Limb (tissue), 2 donors: Measurements from ENCODE around the gene TADA2A.
A peak's percentile ranks its signal among the peaks of the same experiment; 100 is the strongest.

Experiments
- DNase-seq, 2 donors: peaks; one replicate each; pipeline ENCODE4 v3.0.0-alpha.2; 2016; ENCODE audit errors: extremely low spot score in 2 of 2

TADA2A gene

GRCh38 chr17:37461668-37462067 is 55.0 kb downstream of the TADA2A start:
- DNase-seq = no peak

GRCh38 chr17:37462492-37462891 is 55.8 kb downstream of the TADA2A start:
- DNase-seq = no peak

GRCh38 chr17:37463039-37463438 is 56.4 kb downstream of the TADA2A start:
- DNase-seq = no peak

GRCh38 chr17:37465069-37465616 is 58.5 kb downstream of the TADA2A start:
- no peak for DNase-seq

- no peak for DNase-seq
Observed at GRCh38 chr17:37466471-37466870, 59.8 kb downstream of the TADA2A start.

GRCh38 chr17:37470181-37470580 is 63.5 kb downstream of the TADA2A start:
- DNase-seq = no peak

- DNase-seq = no peak
Observed at GRCh38 chr17:37475731-37476420, 69.2 kb downstream of the TADA2A start.

- DNase-seq = no peak
Observed at GRCh38 chr17:37476431-37477120, 69.9 kb downstream of the TADA2A start.

GRCh38 chr17:37478187-37478586 is 71.5 kb downstream of the TADA2A start:
- no peak for DNase-seq

- no peak for DNase-seq
Observed at GRCh38 chr17:37479025-37479424, 72.3 kb downstream of the TADA2A start.

GRCh38 chr17:37480427-37480826 is 73.7 kb downstream of the TADA2A start:
- no peak for DNase-seq

- DNase-seq = no peak
Observed at GRCh38 chr17:37481001-37481665, 74.4 kb downstream of the TADA2A start.

- DNase-seq = peak; percentile 36 to 57
Observed at GRCh38 chr17:37483311-37484039, 76.8 kb downstream of the TADA2A start.

GRCh38 chr17:37485938-37486570 is 79.4 kb downstream of the TADA2A start:
- DNase-seq = no peak

- peak; percentile 33 to 56 for DNase-seq
Observed at GRCh38 chr17:37488009-37488604, 81.4 kb downstream of the TADA2A start.

GRCh38 chr17:37488607-37489196 is 82.0 kb downstream of the TADA2A start:
- DNase-seq = peak in 1 of 2 donors; percentile 61

- peak; percentile 81 to 91 for DNase-seq
Observed at GRCh38 chr17:37489197-37490001, 82.7 kb downstream of the TADA2A start, which contains the start of gene DUSP14. Gene DUSP14, plus strand, starts transcription at chr17:37489891. Its CDS starts 22,382 bp downstream, at chr17:37512273.

GRCh38 chr17:37490022-37490587 is 83.4 kb downstream of the TADA2A start:
- peak; percentile 45 to 82 for DNase-seq
